ENCODE measurements around the gene RARS1. TPM values are rescaled to one million over a fixed set of nuclear protein-coding genes. Genes with fewer than 3 reads are reported as not detected.
A peak's percentile ranks its signal among the peaks of the same experiment; 100 is the strongest.

The RARS1 gene
- total RNA-seq, 1 donor, result 243 TPM

DNA sequence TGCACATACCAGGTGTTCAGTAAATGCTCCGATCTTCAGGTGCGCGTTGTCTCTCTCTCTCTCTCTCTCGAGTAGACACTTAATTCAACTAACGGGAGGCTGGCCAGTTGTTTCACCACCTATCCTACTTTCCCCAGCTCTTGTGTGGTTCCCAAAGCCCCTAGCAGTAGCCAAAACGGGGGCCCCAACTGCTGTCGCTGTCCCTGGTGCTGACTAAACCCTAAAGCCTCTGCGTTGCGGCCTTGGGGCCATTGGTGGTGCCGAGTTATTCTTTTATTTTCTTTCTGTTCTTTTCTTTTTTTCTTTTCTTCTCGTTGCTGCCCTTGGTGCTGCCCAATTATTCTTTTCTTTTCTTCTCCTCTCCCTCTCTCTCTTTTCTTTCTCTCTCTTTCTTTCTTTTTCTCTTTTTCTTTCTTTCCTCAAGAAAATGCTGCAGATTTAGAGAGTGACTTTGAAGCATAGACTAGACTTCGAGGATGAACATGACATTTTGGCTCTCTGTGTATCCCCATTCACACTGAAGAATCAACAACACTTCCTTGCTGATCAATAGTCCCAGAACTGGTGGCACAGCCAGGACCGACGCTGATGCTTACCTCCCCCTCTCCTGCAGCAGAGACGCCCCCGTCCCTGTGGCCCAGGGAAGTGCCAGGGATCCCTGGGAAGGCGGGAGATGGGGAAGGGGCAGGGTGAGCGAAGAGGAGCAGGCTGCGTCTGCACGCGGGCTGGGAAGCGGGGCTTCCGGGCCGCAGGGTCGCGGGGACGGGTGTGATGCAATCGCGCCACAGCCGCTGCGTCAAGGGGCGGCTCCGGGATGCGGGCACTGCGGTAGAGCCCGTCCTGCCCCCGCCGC is 42.5 kb downstream of the RARS1 start, which contains the start of gene FBLL1:
Gene FBLL1 (plus strand): TSS at position 785 of the 853 bp plus-strand sequence. CDS start 200 bp downstream, outside the sequence.
- Histone ChIP-seq H3K27ac (ENCODE audit: low read depth, low read length) (no peak within 1 kb of the TSS), H3K9me3 (ENCODE audit: low read depth, low read length) (no peaks in the 10 kb centered on the region), H3K4me1 (ENCODE audit: insufficient read depth, low read length) (no peaks in the 10 kb centered on the region), H3K4me2 (ENCODE audit: insufficient read depth, low read length) (peak within 1 kb of the TSS; percentile 48), H3K4me3 (ENCODE audit: insufficient read depth, low read length) (peak within 1 kb of the TSS; percentile 54), H3K36me3 (ENCODE audit: insufficient read depth, low read length) (no peaks in the 10 kb centered on the region), H3K27me3 (ENCODE audit: insufficient read depth, low read length) (peaks cover 46% of the 10 kb centered on the region), H3K79me2 (ENCODE audit: insufficient read depth, low read length) (no peaks in the 10 kb centered on the region), H4K20me1 (ENCODE audit: insufficient read depth, low read length) (peaks cover 2% of the 10 kb centered on the region), H2AFZ (ENCODE audit: low read length) (no peak within 1 kb of the TSS)
- TF ChIP-seq, protein P1, sequence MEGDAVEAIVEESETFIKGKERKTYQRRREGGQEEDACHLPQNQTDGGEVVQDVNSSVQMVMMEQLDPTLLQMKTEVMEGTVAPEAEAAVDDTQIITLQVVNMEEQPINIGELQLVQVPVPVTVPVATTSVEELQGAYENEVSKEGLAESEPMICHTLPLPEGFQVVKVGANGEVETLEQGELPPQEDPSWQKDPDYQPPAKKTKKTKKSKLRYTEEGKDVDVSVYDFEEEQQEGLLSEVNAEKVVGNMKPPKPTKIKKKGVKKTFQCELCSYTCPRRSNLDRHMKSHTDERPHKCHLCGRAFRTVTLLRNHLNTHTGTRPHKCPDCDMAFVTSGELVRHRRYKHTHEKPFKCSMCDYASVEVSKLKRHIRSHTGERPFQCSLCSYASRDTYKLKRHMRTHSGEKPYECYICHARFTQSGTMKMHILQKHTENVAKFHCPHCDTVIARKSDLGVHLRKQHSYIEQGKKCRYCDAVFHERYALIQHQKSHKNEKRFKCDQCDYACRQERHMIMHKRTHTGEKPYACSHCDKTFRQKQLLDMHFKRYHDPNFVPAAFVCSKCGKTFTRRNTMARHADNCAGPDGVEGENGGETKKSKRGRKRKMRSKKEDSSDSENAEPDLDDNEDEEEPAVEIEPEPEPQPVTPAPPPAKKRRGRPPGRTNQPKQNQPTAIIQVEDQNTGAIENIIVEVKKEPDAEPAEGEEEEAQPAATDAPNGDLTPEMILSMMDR (IDR thresholded peaks at IDR 0.05; ENCODE audit: extremely low read depth, low read depth, low read length), result no peak
- peak; percentile 94 for DNase-seq (ENCODE audit: insufficient read length, low spot score, missing footprints)

DNA sequence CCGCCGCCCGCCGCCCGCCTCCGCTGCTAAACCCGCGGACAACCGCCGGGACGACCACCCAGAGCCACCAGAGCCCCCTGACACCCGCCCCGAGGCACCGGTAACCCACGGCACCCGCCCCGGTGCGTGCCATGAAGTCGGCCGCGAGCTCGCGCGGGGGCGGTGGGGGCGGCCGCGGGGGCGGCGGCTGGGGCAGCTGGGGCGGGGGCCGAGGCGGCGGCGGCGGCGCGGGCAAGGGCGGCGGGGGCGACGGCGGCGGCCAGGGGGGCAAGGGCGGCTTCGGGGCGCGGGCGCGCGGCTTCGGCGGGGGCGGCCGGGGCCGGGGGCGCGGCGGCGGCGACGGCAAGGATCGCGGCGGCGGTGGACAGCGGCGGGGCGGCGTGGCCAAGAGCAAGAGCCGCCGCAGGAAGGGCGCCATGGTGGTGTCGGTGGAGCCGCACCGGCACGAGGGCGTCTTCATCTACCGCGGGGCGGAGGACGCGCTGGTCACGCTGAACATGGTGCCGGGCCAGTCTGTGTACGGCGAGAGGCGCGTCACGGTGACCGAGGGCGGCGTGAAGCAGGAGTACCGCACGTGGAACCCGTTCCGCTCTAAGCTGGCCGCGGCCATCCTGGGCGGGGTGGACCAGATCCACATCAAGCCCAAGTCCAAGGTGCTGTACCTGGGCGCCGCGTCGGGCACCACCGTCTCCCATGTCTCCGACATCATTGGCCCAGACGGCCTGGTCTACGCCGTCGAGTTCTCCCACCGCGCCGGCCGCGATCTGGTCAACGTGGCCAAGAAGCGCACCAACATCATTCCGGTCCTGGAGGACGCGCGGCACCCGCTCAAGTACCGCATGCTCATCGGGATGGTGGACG is 43.3 kb downstream of the RARS1 start:
- Histone ChIP-seq H2AFZ (ENCODE audit: low read length) (no peak overlapping the region), H4K20me1 (ENCODE audit: insufficient read depth, low read length) (peaks cover 2% of the 10 kb centered on the region), H3K4me3 (ENCODE audit: insufficient read depth, low read length) (peak overlapping the region; percentile 54), H3K4me2 (ENCODE audit: insufficient read depth, low read length) (peak overlapping the region; percentile 48), H3K27me3 (ENCODE audit: insufficient read depth, low read length) (peaks cover 46% of the 10 kb centered on the region), H3K27ac (ENCODE audit: low read depth, low read length) (no peak overlapping the region), H3K36me3 (ENCODE audit: insufficient read depth, low read length) (no peaks in the 10 kb centered on the region), H3K4me1 (ENCODE audit: insufficient read depth, low read length) (no peaks in the 10 kb centered on the region), H3K79me2 (ENCODE audit: insufficient read depth, low read length) (no peaks in the 10 kb centered on the region), H3K9me3 (ENCODE audit: low read depth, low read length) (no peaks in the 10 kb centered on the region)
- TF ChIP-seq, protein P1 (IDR thresholded peaks at IDR 0.05; ENCODE audit: extremely low read depth, low read depth, low read length), result no peak
- peak; percentile 72 for DNase-seq (ENCODE audit: insufficient read length, low spot score, missing footprints)

DNA sequence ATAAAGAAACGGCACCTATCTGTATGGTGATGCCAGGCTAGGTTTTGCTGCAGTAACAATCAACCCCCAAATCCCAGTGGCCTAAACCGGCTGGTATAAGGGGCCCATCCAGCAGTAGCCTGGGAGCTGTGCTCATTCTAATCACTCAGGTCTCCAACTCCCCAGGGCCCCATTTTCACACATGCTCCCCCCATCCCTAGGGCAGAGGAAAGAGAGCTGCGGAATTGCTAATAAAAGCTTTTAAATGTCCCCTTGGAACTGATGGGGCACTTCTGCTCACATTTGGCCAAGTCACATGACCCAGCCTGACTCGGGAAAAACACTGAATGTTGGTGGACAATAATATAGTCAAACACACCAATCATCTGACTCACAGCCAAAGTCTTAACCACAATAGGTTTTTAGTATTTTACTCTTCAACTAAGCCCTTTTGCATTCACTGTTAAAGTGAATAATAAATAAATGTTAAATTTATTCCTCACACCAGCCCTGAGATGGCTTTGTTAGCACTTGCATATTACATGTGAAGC is 44.4 kb downstream of the RARS1 start:
- no peak overlapping the region for H3K4me3 ChIP-seq (ENCODE audit: insufficient read depth, low read length)
- peaks cover 46% of the 10 kb centered on the region for H3K27me3 ChIP-seq (ENCODE audit: insufficient read depth, low read length)
- no peak overlapping the region for H3K27ac ChIP-seq (ENCODE audit: low read depth, low read length)
- no peaks in the 10 kb centered on the region for H3K9me3 ChIP-seq (ENCODE audit: low read depth, low read length)
- H3K36me3 ChIP-seq (ENCODE audit: insufficient read depth, low read length), result no peaks in the 10 kb centered on the region
- H3K4me2 ChIP-seq (ENCODE audit: insufficient read depth, low read length), result no peak overlapping the region
- peak; percentile 93 for DNase-seq (ENCODE audit: insufficient read length, low spot score, missing footprints)
- TF ChIP-seq, protein P1 (IDR thresholded peaks at IDR 0.05; ENCODE audit: extremely low read depth, low read depth, low read length), result no peak
- H3K79me2 ChIP-seq (ENCODE audit: insufficient read depth, low read length), result no peaks in the 10 kb centered on the region
- H2AFZ ChIP-seq (ENCODE audit: low read length), result no peak overlapping the region
- no peaks in the 10 kb centered on the region for H3K4me1 ChIP-seq (ENCODE audit: insufficient read depth, low read length)
- peaks cover 2% of the 10 kb centered on the region for H4K20me1 ChIP-seq (ENCODE audit: insufficient read depth, low read length)
